ENCODE measurements around the gene MAFF.

MAFF gene

GRCh38 chr22:38251341-38251692 lies 49.5 kb downstream of the MAFF start:
- H3K27me3 ChIP-seq (ENCODE audit: low read depth, low read length), result no peaks in the 10 kb centered on the region
- no peaks in the 10 kb centered on the region for H3K4me1 ChIP-seq (ENCODE audit: low read length)
- TF ChIP-seq EZH2phosphoT487 (IDR thresholded peaks at IDR 0.05; ENCODE audit: low read depth), result no peak
- no peak for TF ChIP-seq CTCF (IDR thresholded peaks at IDR 0.05; ENCODE audit: low read depth, low read length)
- H3K79me2 ChIP-seq (ENCODE audit: low read length), result peaks cover 91% of the 10 kb centered on the region
- H3K4me3 ChIP-seq (ENCODE audit: low read length), result no peak overlapping the region
- H3K9ac ChIP-seq (ENCODE audit: low read length), result no peak overlapping the region
- H3K9me3 ChIP-seq (ENCODE audit: insufficient read depth, low read length), result no peaks in the 10 kb centered on the region
- no peak overlapping the region for H3K4me2 ChIP-seq (ENCODE audit: low read length)
- H4K20me1 ChIP-seq (ENCODE audit: insufficient read depth, low read length), result peaks cover 88% of the 10 kb centered on the region
- no peak overlapping the region for H2AFZ ChIP-seq (ENCODE audit: low read depth, low read length)
- H3K27ac ChIP-seq (ENCODE audit: low read length), result no peak overlapping the region
- H3K36me3 ChIP-seq (replicated peaks; ENCODE audit: low read depth, low read length), result peaks cover 56% of the 10 kb centered on the region

GRCh38 chr22:38255697-38256096 lies 53.9 kb downstream of the MAFF start:
- Histone ChIP-seq H3K79me2 (ENCODE audit: low read length) (peaks cover 95% of the 10 kb centered on the region), H4K20me1 (ENCODE audit: insufficient read depth, low read length) (peaks cover 77% of the 10 kb centered on the region), H2AFZ (ENCODE audit: low read depth, low read length) (no peak overlapping the region), H3K4me1 (ENCODE audit: low read length) (peaks cover 27% of the 10 kb centered on the region), H3K27me3 (ENCODE audit: low read depth, low read length) (no peaks in the 10 kb centered on the region), H3K4me2 (ENCODE audit: low read length) (no peak overlapping the region), H3K27ac (ENCODE audit: low read length) (no peak overlapping the region), H3K4me3 (ENCODE audit: low read length) (no peak overlapping the region), H3K9me3 (ENCODE audit: insufficient read depth, low read length) (no peaks in the 10 kb centered on the region), H3K9ac (ENCODE audit: low read length) (no peak overlapping the region), H3K36me3 (replicated peaks; ENCODE audit: low read depth, low read length) (peaks cover 38% of the 10 kb centered on the region)
- TF ChIP-seq CTCF (IDR thresholded peaks at IDR 0.05; ENCODE audit: low read depth, low read length), result no peak

- Histone ChIP-seq H3K9me3 (ENCODE audit: insufficient read depth, low read length) (no peaks in the 10 kb centered on the region), H3K9ac (ENCODE audit: low read length) (no peak overlapping the region), H3K27ac (ENCODE audit: low read length) (no peak overlapping the region), H4K20me1 (ENCODE audit: insufficient read depth, low read length) (peaks cover 71% of the 10 kb centered on the region), H3K36me3 (replicated peaks; ENCODE audit: low read depth, low read length) (peaks cover 27% of the 10 kb centered on the region), H3K4me1 (ENCODE audit: low read length) (peaks cover 42% of the 10 kb centered on the region), H3K4me3 (ENCODE audit: low read length) (no peak overlapping the region), H3K79me2 (ENCODE audit: low read length) (peaks cover 95% of the 10 kb centered on the region), H2AFZ (ENCODE audit: low read depth, low read length) (no peak overlapping the region), H3K27me3 (ENCODE audit: low read depth, low read length) (no peaks in the 10 kb centered on the region), H3K4me2 (ENCODE audit: low read length) (no peak overlapping the region)
- no peak for TF ChIP-seq EZH2phosphoT487 (IDR thresholded peaks at IDR 0.05; ENCODE audit: low read depth)
- TF ChIP-seq CTCF (IDR thresholded peaks at IDR 0.05; ENCODE audit: low read depth, low read length), result no peak
These were observed 55.4 kb downstream of the MAFF start for GRCh38 chr22:38257181-38257580.

- H3K36me3 ChIP-seq (replicated peaks; ENCODE audit: low read depth, low read length), result peaks cover 23% of the 10 kb centered on the region
- no peak overlapping the region for H3K9ac ChIP-seq (ENCODE audit: low read length)
- no peaks in the 10 kb centered on the region for H3K27me3 ChIP-seq (ENCODE audit: low read depth, low read length)
- H3K9me3 ChIP-seq (ENCODE audit: insufficient read depth, low read length), result no peaks in the 10 kb centered on the region
- TF ChIP-seq EZH2phosphoT487 (IDR thresholded peaks at IDR 0.05; ENCODE audit: low read depth), result no peak
- no peak overlapping the region for H3K4me2 ChIP-seq (ENCODE audit: low read length)
- no peak overlapping the region for H3K27ac ChIP-seq (ENCODE audit: low read length)
- peaks cover 66% of the 10 kb centered on the region for H4K20me1 ChIP-seq (ENCODE audit: insufficient read depth, low read length)
- peaks cover 95% of the 10 kb centered on the region for H3K79me2 ChIP-seq (ENCODE audit: low read length)
- no peak overlapping the region for H3K4me3 ChIP-seq (ENCODE audit: low read length)
- no peak overlapping the region for H2AFZ ChIP-seq (ENCODE audit: low read depth, low read length)
- H3K4me1 ChIP-seq (ENCODE audit: low read length), result peaks cover 48% of the 10 kb centered on the region
These were observed 56.0 kb downstream of the MAFF start for GRCh38 chr22:38257650-38258250.

Data from OCI-LY3 (cell line).